Activated CD4-positive, alpha-beta T cell treated with anti-CD3 and anti-CD28 coated beads, Interleukin-2, Interleukin-4, amounts not matched to agents 100 ng/mL and 50 ng/mL, durations not matched to agents 16 hours and 8 hours (primary cell): ENCODE results near the gene GABRE.

Experiments used
- DNase-seq: peaks from one replicate; pipeline ENCODE4 v3.0.0-alpha.2; 2020; ENCODE audit warnings: low spot score

The GABRE gene

GRCh38 chrX:151974336-151975227 is at the start of gene GABRE:
GABRE (minus strand) TSS chrX:151974676; CDS start chrX:151974625, 51 bp downstream.
- no peak for DNase-seq

GRCh38 chrX:152020888-152021287 is 46.4 kb upstream of the GABRE start:
- DNase-seq, result no peak

- DNase-seq, result no peak
These were observed 25.3 kb upstream of the GABRE start for GRCh38 chrX:151999813-152000212.

- DNase-seq, result no peak
These were observed 23.1 kb upstream of the GABRE start for GRCh38 chrX:151997539-151997938.

GRCh38 chrX:151996347-151996746 is 21.9 kb upstream of the GABRE start:
- no peak for DNase-seq

- no peak for DNase-seq
These were observed 20.0 kb upstream of the GABRE start for GRCh38 chrX:151994476-151994875.

- DNase-seq, result no peak
These were observed 14.3 kb upstream of the GABRE start for GRCh38 chrX:151988706-151989299.

GRCh38 chrX:151987108-151987507 is 12.6 kb upstream of the GABRE start:
- DNase-seq, result no peak

GRCh38 chrX:151985955-151986354 is 11.5 kb upstream of the GABRE start:
- DNase-seq, result no peak

GRCh38 chrX:151985531-151985930 is 11.1 kb upstream of the GABRE start:
- DNase-seq, result no peak

- DNase-seq, result no peak
These were observed 10.4 kb upstream of the GABRE start for GRCh38 chrX:151984902-151985301.

- DNase-seq, result no peak
These were observed 9.9 kb upstream of the GABRE start for GRCh38 chrX:151984328-151984727.

GRCh38 chrX:151983186-151983585 is 8.7 kb upstream of the GABRE start:
- no peak for DNase-seq

GRCh38 chrX:151982222-151982621 is 7.7 kb upstream of the GABRE start:
- DNase-seq, result no peak

GRCh38 chrX:151981129-151981528 is 6.7 kb upstream of the GABRE start:
- no peak for DNase-seq

- DNase-seq, result no peak
These were observed 3.4 kb upstream of the GABRE start for GRCh38 chrX:151977923-151978322.

- DNase-seq, result no peak
These were observed 2.5 kb upstream of the GABRE start for GRCh38 chrX:151977009-151977408.

- no peak for DNase-seq
These were observed 1.3 kb upstream of the GABRE start for GRCh38 chrX:151975736-151976275.

- no peak for DNase-seq
These were observed 735 bp upstream of the GABRE start for GRCh38 chrX:151975228-151975593.

- DNase-seq, result no peak
These were observed 583 bp downstream of the GABRE start for GRCh38 chrX:151973851-151974335.

GRCh38 chrX:151973060-151973661 is 1.3 kb downstream of the GABRE start:
- no peak for DNase-seq

- DNase-seq, result no peak
These were observed 3.8 kb downstream of the GABRE start for GRCh38 chrX:151970661-151971060.

GRCh38 chrX:151970027-151970426 is 4.4 kb downstream of the GABRE start:
- DNase-seq, result no peak
